ENCODE data around the gene HNF1A.

Gene HNF1A

DNA sequence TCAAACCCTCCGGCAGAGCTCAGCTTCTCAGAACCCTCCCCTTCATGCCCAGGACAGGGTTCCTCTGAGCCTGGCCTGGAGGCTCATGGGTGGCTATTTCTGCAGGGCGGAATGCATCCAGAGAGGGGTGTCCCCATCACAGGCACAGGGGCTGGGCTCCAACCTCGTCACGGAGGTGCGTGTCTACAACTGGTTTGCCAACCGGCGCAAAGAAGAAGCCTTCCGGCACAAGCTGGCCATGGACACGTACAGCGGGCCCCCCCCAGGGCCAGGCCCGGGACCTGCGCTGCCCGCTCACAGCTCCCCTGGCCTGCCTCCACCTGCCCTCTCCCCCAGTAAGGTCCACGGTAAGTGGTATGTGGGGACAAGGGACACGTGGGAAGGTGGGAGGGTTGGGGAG, 15.7 kb downstream of the HNF1A start:
- H3K4me3 ChIP-seq (ENCODE audit: low read depth, low read length), result no peak overlapping the region
- DNase-seq (ENCODE audit: low read depth), result no peak
- TF ChIP-seq, protein P1, sequence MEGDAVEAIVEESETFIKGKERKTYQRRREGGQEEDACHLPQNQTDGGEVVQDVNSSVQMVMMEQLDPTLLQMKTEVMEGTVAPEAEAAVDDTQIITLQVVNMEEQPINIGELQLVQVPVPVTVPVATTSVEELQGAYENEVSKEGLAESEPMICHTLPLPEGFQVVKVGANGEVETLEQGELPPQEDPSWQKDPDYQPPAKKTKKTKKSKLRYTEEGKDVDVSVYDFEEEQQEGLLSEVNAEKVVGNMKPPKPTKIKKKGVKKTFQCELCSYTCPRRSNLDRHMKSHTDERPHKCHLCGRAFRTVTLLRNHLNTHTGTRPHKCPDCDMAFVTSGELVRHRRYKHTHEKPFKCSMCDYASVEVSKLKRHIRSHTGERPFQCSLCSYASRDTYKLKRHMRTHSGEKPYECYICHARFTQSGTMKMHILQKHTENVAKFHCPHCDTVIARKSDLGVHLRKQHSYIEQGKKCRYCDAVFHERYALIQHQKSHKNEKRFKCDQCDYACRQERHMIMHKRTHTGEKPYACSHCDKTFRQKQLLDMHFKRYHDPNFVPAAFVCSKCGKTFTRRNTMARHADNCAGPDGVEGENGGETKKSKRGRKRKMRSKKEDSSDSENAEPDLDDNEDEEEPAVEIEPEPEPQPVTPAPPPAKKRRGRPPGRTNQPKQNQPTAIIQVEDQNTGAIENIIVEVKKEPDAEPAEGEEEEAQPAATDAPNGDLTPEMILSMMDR (IDR thresholded peaks at IDR 0.05; ENCODE audit: low read depth, low read length, missing control alignments), result no peak
- in situ Hi-C loops (cut with HindIII; ENCODE audit: low sequenced_read_pairs), result no loop called here

DNA sequence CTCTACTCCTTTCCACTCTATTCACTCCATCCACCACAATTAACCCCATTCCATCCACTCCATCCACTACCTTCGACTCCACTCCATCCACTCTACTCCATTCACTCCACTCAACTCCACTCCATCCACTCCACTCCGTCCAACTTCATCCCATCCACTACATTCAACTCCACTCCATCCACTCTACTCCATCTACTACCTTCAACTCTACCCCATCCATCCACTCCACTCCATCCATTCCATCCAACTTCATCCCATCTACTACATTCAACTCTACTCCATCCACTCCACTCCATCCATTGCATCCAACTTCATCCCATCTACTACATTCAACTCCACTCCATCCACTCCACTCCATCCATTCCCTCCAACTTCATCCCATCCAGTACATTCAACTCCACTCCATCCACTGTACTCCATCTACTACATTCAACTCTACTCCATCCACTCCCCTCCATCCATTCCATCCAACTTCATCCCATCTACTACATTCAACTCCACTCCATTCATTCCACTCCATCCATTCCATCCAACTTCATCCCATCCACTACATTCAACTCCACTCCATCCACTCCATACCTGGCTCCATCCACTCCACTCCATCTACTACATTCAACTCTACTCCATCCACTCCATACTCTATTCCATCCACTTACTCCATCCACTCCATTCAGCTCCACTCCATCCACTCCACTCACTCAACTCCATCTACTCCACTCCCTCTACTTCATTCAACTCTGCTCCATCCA, 16.4 kb downstream of the HNF1A start:
- H3K4me3 ChIP-seq (ENCODE audit: low read depth, low read length), result no peak overlapping the region
- in situ Hi-C loops (cut with HindIII; ENCODE audit: low sequenced_read_pairs), result no loop called here
- TF ChIP-seq, protein P1 (IDR thresholded peaks at IDR 0.05; ENCODE audit: low read depth, low read length, missing control alignments), result no peak
- no peak for DNase-seq (ENCODE audit: low read depth)

DNA sequence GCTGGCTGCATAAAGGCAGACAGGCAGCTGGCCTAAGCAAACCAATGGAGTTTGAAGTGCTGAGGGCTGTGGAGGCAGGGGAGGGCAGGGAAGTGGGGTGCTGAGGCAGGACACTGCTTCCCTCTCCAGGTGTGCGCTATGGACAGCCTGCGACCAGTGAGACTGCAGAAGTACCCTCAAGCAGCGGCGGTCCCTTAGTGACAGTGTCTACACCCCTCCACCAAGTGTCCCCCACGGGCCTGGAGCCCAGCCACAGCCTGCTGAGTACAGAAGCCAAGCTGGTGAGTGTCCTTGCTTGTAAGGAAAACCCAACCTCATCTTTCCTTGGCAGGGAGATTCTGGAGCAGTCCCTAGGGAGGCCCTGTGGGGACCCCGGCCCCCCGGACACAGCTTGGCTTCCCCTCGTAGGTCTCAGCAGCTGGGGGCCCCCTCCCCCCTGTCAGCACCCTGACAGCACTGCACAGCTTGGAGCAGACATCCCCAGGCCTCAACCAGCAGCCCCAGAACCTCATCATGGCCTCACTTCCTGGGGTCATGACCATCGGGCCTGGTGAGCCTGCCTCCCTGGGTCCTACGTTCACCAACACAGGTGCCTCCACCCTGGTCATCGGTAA, 17.9 kb downstream of the HNF1A start:
- in situ Hi-C loops (cut with HindIII; ENCODE audit: low sequenced_read_pairs), result no loop called here
- no peak overlapping the region for H3K4me3 ChIP-seq (ENCODE audit: low read depth, low read length)
- TF ChIP-seq, protein P1 (IDR thresholded peaks at IDR 0.05; ENCODE audit: low read depth, low read length, missing control alignments), result no peak

DNA sequence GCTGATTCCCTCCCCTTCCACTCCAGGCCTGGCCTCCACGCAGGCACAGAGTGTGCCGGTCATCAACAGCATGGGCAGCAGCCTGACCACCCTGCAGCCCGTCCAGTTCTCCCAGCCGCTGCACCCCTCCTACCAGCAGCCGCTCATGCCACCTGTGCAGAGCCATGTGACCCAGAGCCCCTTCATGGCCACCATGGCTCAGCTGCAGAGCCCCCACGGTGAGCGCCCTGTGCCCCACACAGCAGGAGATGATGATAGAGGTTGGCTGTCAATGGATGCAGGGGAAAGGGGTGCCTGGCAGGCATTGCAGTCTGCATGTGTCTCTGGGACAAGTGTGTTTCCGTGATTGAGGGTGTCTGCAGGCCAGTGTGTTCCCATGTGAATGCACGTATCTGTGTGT, 19.1 kb downstream of the HNF1A start:
- in situ Hi-C loops (cut with HindIII; ENCODE audit: low sequenced_read_pairs), result no loop called here
- no peak for DNase-seq (ENCODE audit: low read depth)
- TF ChIP-seq, protein P1 (IDR thresholded peaks at IDR 0.05; ENCODE audit: low read depth, low read length, missing control alignments), result no peak
- H3K4me3 ChIP-seq (ENCODE audit: low read depth, low read length), result no peak overlapping the region

More for the DNA sequence above, 17.9 kb downstream of the HNF1A start:
- no peak for DNase-seq (ENCODE audit: low read depth)

DNA sequence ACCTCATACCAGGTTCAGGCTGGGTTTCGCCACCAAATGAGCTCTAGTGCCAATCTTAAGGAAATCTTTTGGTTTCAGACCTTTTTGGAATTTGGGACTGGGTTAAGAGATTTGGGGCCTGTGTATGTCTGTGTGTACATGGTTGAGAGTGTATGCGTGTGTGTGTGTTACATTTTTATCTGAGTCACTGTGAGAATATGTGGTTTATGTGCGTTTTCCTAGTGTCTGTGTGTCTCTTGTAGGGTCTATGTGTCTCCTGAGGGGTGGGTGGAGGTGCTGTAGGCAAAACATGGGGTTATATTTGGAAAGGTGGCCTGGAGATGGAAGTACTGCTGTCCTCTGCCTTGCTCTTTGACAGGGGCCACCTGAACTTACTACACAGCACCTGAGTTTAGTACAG, 20.1 kb downstream of the HNF1A start:
- DNase-seq (ENCODE audit: low read depth), result no peak
- no peak overlapping the region for H3K4me3 ChIP-seq (ENCODE audit: low read depth, low read length)
- TF ChIP-seq, protein P1 (IDR thresholded peaks at IDR 0.05; ENCODE audit: low read depth, low read length, missing control alignments), result no peak
- in situ Hi-C loops (cut with HindIII; ENCODE audit: low sequenced_read_pairs), result no loop called here

DNA sequence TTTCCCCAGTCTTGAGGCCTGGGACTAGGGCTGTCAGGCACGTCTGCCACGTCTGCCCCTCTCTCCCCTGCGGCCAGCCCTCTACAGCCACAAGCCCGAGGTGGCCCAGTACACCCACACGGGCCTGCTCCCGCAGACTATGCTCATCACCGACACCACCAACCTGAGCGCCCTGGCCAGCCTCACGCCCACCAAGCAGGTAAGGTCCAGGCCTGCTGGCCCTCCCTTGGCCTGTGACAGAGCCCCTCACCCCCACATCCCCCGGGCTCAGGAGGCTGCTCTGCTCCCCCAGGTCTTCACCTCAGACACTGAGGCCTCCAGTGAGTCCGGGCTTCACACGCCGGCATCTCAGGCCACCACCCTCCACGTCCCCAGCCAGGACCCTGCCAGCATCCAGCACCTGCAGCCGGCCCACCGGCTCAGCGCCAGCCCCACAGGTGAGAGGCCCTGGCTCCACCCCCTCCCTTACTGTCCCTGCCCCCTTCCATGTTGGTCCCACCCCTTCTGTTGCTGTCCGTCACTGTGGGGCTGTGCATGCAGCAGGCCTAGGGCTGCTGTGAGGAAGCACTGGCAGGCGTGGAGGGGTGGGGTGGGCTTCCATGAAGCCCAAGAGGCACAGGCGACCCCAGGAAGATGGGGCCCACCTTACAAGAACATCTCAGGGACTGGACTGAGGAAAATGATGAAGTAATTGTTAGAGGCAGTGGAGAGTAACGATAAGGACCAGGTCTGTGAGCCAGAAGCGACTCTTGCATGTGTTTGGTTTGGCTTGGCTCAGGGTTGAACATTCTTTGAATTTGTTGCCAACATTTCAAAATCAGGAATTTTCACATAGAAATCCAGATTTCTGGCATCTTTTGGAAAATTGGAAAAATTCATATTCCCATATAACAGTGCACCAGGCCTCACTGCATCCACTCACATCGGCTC, 21.1 kb downstream of the HNF1A start:
- no peak overlapping the region for H3K4me3 ChIP-seq (ENCODE audit: low read depth, low read length)
- in situ Hi-C loops (cut with HindIII; ENCODE audit: low sequenced_read_pairs), result loop anchor here (10.0 kb wide), 1 partner anchor 355 kb away; the partner anchor contains the start of gene CABP1
- TF ChIP-seq, protein P1 (IDR thresholded peaks at IDR 0.05; ENCODE audit: low read depth, low read length, missing control alignments), result no peak
- DNase-seq (ENCODE audit: low read depth), result no peak

Data from astrocyte of the cerebellum (primary cell).